H1 (cell line): ENCODE measurements around the gene HECTD1.

Experiments used
- CTCF ChIP-seq, 3 experiments: IDR thresholded peaks; 1 replicate in 2 of 3; 2 replicates in 1 of 3; pipeline versions ENCODE4 v1.5.1 to v1.6.1; 2011; ENCODE audit warnings: low read length in 3 of 3, mild to moderate bottlenecking in 3 of 3, inconsistent platforms in 2 of 3, low read depth in 1 of 3, moderate library complexity in 1 of 3; ENCODE audit not compliant: insufficient read depth in 1 of 3; ENCODE audit errors: control extremely low read depth in 1 of 3
- POLR2AphosphoS5 ChIP-seq: IDR thresholded peaks from 2 replicates; pipeline ENCODE4 v1.6.1; 2011; ENCODE audit warnings: low read depth, low read length
- TF ChIP-seq, protein P1 (sequence below): IDR thresholded peaks from 2 replicates; pipeline ENCODE4 v1.6.1; 2011; ENCODE audit warnings: low read length, improper control_type of control experiment

- TF ChIP-seq, protein P1, sequence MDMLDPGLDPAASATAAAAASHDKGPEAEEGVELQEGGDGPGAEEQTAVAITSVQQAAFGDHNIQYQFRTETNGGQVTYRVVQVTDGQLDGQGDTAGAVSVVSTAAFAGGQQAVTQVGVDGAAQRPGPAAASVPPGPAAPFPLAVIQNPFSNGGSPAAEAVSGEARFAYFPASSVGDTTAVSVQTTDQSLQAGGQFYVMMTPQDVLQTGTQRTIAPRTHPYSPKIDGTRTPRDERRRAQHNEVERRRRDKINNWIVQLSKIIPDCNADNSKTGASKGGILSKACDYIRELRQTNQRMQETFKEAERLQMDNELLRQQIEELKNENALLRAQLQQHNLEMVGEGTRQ, result no peak
- no peak for TF ChIP-seq CTCF (IDR thresholded peaks at IDR 0.05; ENCODE audit: control extremely low read depth in 1 of 3, insufficient read depth in 1 of 3, low read depth in 1 of 3, low read length in 3 of 3)
- TF ChIP-seq POLR2AphosphoS5, result no peak
These were observed 1.7 kb downstream of the HECTD1 start for GRCh38 chr14:31205681-31206535.
